HCT116 (cell line): Measurements from ENCODE around the gene HS3ST2. TPM values are rescaled to one million over a fixed set of nuclear protein-coding genes. Genes with fewer than 3 reads are reported as not detected.

Source experiments
- ATAC-seq: fragments of 200-7000 bp; cut with Tn5 transposase; 2 replicates; pipeline ENCODE4 v1.9.1; 2020; ENCODE audit warnings: mild to moderate bottlenecking, moderate library complexity
- BruUV-seq: library from RNA; stranded (reverse); fragments of 400-500 nt; replicated peaks from 2 replicates; lab custom pipeline; 2021; lab: Mats Ljungman, UMichigan
- CTCF ChIA-PET: fragments of 300-600 bp; sonication (Branson Sonifier 250); formaldehyde crosslinking; loops from one replicate; lab custom pipeline; 2021; ENCODE audit warnings: antibody characterized with exemption; lab: Charles Lee
- POLR2A ChIA-PET: fragments of 300-600, 350-600 bp; sonication (Branson Sonifier 250); formaldehyde crosslinking; loops from one replicate; lab custom pipeline; 2021; ENCODE audit warnings: antibody characterized with exemption; lab: Charles Lee
- RAD21 ChIA-PET, 2 experiments: fragments of 300-600 bp; sonication (Branson Sonifier 250); formaldehyde crosslinking; loops; one replicate each; lab custom pipeline; 2023; ENCODE audit warnings: low total read pairs in 2 of 2; ENCODE audit not compliant: uncharacterized antibody in 2 of 2, unreplicated experiment in 2 of 2, low non-redundant PET in 1 of 2; lab: Charles Lee
- DNase-seq: peaks from one replicate; pipeline ENCODE4 v3.0.0-alpha.2; 2010; ENCODE audit warnings: low read depth, low spot score
- H2AFZ ChIP-seq: fragments of 200-600 bp; shearing (Covaris generic), sonication (generic); 2 replicates; pipeline ENCODE4 v1.6.1; 2017; ENCODE audit warnings: low read depth, mixed run types, mixed read lengths, antibody characterized with exemption, low read length; ENCODE audit not compliant: poor library complexity, severe bottlenecking
- H3K27ac ChIP-seq: 2 replicates; pipeline ENCODE4 v1.5.1; 2012; ENCODE audit warnings: low read depth, low read length
- H3K27me3 ChIP-seq: fragments of 200-600 bp; sonication (generic); 2 replicates; pipeline ENCODE4 v1.6.1; 2016; ENCODE audit warnings: mixed run types, low read length, mixed read lengths; ENCODE audit not compliant: insufficient read depth
- H3K36me3 ChIP-seq, 2 experiments: fragments of 200-500 bp in 1 of 2; fragments of 200-600 bp in 1 of 2; sonication (Bioruptor generic) in 1 of 2; sonication (generic) in 1 of 2; 2 replicates each; pipeline versions ENCODE4 v1.5.1 to v1.6.1; 2014 to 2016; ENCODE audit warnings: low read length in 2 of 2, inconsistent platforms in 1 of 2, mixed read lengths in 1 of 2, mixed run types in 1 of 2; ENCODE audit not compliant: insufficient read depth in 2 of 2, control insufficient read depth in 1 of 2
- H3K4me1 ChIP-seq, 2 experiments: fragments of 200-600 bp in 1 of 2; sonication (generic) in 1 of 2; 2 replicates each; pipeline versions ENCODE4 v1.5.1 to v1.6.1; 2012 to 2017; ENCODE audit warnings: low read length in 2 of 2, inconsistent platforms in 1 of 2, mild to moderate bottlenecking in 1 of 2, mixed read lengths in 1 of 2, mixed run types in 1 of 2, moderate library complexity in 1 of 2; ENCODE audit not compliant: insufficient read depth in 2 of 2, control insufficient read depth in 1 of 2
- H3K4me2 ChIP-seq: fragments of 200-600 bp; sonication (generic); 2 replicates; pipeline ENCODE4 v1.6.1; 2017; ENCODE audit warnings: mixed run types, low read length, mixed read lengths
- H3K4me3 ChIP-seq, 2 experiments: fragments of 200-600 bp in 1 of 2; sonication (generic) in 1 of 2; replicated peaks in 1 of 2; 2 replicates each; pipeline ENCODE4 v1.5.1; 2011 to 2016; ENCODE audit warnings: low read length in 2 of 2, control low read depth in 1 of 2, low read depth in 1 of 2, mild to moderate bottlenecking in 1 of 2, mixed read lengths in 1 of 2, mixed run types in 1 of 2
- H3K79me2 ChIP-seq: fragments of 200-600 bp; sonication (generic); 2 replicates; pipeline ENCODE4 v1.6.1; 2017; ENCODE audit warnings: mild to moderate bottlenecking, mixed run types, low read length, moderate library complexity, mixed read lengths; ENCODE audit not compliant: insufficient read depth
- H3K9ac ChIP-seq: fragments of 200-600 bp; sonication (generic); 2 replicates; pipeline ENCODE4 v1.6.1; 2016; ENCODE audit warnings: low read length, mixed read lengths
- H3K9me2 ChIP-seq: fragments of 200-600 bp; sonication (generic), shearing (Covaris generic); 2 replicates; pipeline ENCODE4 v1.6.1; 2017; ENCODE audit warnings: mixed run types, mild to moderate bottlenecking, moderate library complexity; ENCODE audit not compliant: insufficient read depth
- H3K9me3 ChIP-seq, 2 experiments: fragments of 200-500 bp in 1 of 2; fragments of 200-600 bp in 1 of 2; sonication (Bioruptor generic) in 1 of 2; sonication (generic) in 1 of 2; 2 replicates each; pipeline ENCODE4 v1.6.1; 2014 to 2017; ENCODE audit warnings: low read length in 2 of 2, mixed read lengths in 2 of 2, inconsistent platforms in 1 of 2, low read depth in 1 of 2, mild to moderate bottlenecking in 1 of 2, mixed run types in 1 of 2, moderate library complexity in 1 of 2; ENCODE audit not compliant: control insufficient read depth in 1 of 2, insufficient read depth in 1 of 2
- H4K20me1 ChIP-seq: fragments of 200-600 bp; sonication (generic), shearing (Covaris generic); 2 replicates; pipeline ENCODE4 v1.6.1; 2017; ENCODE audit warnings: mixed run types, mild to moderate bottlenecking, moderate library complexity; ENCODE audit not compliant: insufficient read depth
- ATF3 ChIP-seq: IDR thresholded peaks from 2 replicates; pipeline ENCODE4 v1.6.1; 2012
- CTCF ChIP-seq, 3 experiments: fragments of 200-600 bp in 1 of 3; sonication (generic) in 1 of 3; IDR thresholded peaks in 2 of 3; conservative IDR thresholded peaks in 1 of 3; 2 replicates each; pipeline ENCODE4 v1.5.1; 2012 to 2017; ENCODE audit warnings: low read depth in 2 of 3, low read length in 2 of 3, antibody characterized with exemption in 1 of 3, borderline replicate concordance in 1 of 3, control low read depth in 1 of 3, mild to moderate bottlenecking in 1 of 3, mixed read lengths in 1 of 3, mixed run types in 1 of 3, moderate library complexity in 1 of 3; ENCODE audit not compliant: insufficient read depth in 1 of 3
- JUND ChIP-seq: IDR thresholded peaks from 2 replicates; pipeline ENCODE4 v1.6.1; 2012
- YY1 ChIP-seq: IDR thresholded peaks from 2 replicates; pipeline ENCODE4 v1.6.1; 2011; ENCODE audit warnings: low read length, low read depth, moderate library complexity, mild to moderate bottlenecking; ENCODE audit not compliant: insufficient replicate concordance; ENCODE audit errors: extremely low read depth
- ZNF274 ChIP-seq: fragments of 200-500 bp; sonication (Bioruptor generic); IDR thresholded peaks from 2 replicates; pipeline ENCODE4 v1.6.1; 2014; ENCODE audit warnings: mild to moderate bottlenecking, low read depth, low read length, inconsistent platforms
- intact Hi-C: fragments of 100-400 bp; cut with micrococcal nuclease; formaldehyde crosslinking; loops from 2 replicates; pipeline ENCODE4 v1.10.0; 2022
- total RNA-seq: library from RNA; stranded (reverse); gene quantifications from one replicate; pipeline ENCODE4 v1.2.1, GENCODE V29; 2021; ENCODE audit not compliant: unreplicated experiment

HS3ST2 gene
- total RNA-seq, 1 experiment from 2014 or later, result not detected

- H2AFZ ChIP-seq, result no peak overlapping the region
- ATAC-seq, result no peak
- CTCF ChIA-PET, result no interaction called here
- H3K27me3 ChIP-seq, result peaks cover 4% of the 10 kb centered on the region; the same call in 1 of the 2 replicates
- no peak overlapping the region for H3K4me2 ChIP-seq
- no peak overlapping the region for H3K9ac ChIP-seq
- BruUV-seq, result no TSS peak
- H4K20me1 ChIP-seq, result no peaks in the 10 kb centered on the region
- RAD21 ChIA-PET, result no interaction called here
- no peak overlapping the region for H3K27ac ChIP-seq
- intact Hi-C loops, result no loop called here
- no peaks in the 10 kb centered on the region for H3K36me3 ChIP-seq
- H3K9me3 ChIP-seq, result no peaks in the 10 kb centered on the region
- TF ChIP-seq ZNF274 (no peak), CTCF (IDR thresholded peaks at IDR 0.05 in 2 of 3, conservative IDR thresholded peaks at IDR 0.05 in 1 of 3; ENCODE audit: borderline replicate concordance in 1 of 3, insufficient read depth in 1 of 3, low read depth in 2 of 3, low read length in 2 of 3) (no peak), YY1 (no peak)
- H3K4me3 ChIP-seq, result no peak overlapping the region
- H3K4me1 ChIP-seq, result no peaks in the 10 kb centered on the region
- POLR2A ChIA-PET, result no interaction called here
- no peaks in the 10 kb centered on the region for H3K79me2 ChIP-seq
- H3K9me2 ChIP-seq, result no peaks in the 10 kb centered on the region
- DNase-seq, result no peak
Measured at GRCh38 chr16:22782314-22782713, 31.6 kb upstream of the HS3ST2 start.

- no peaks in the 10 kb centered on the region for H4K20me1 ChIP-seq
- H3K4me2 ChIP-seq, result no peak overlapping the region
- intact Hi-C loops, result no loop called here
- ChIA-PET CTCF (no interaction called here), POLR2A (no interaction called here), RAD21 (no interaction called here)
- BruUV-seq, result no TSS peak
- H3K36me3 ChIP-seq, result no peaks in the 10 kb centered on the region
- H2AFZ ChIP-seq, result no peak overlapping the region
- H3K27me3 ChIP-seq, result peaks cover 4% of the 10 kb centered on the region; the same call in 1 of the 2 replicates
- no peak for ATAC-seq
- DNase-seq, result no peak
- H3K9me2 ChIP-seq, result no peaks in the 10 kb centered on the region
- no peak overlapping the region for H3K4me3 ChIP-seq
- H3K9me3 ChIP-seq, result no peaks in the 10 kb centered on the region
- H3K9ac ChIP-seq, result no peak overlapping the region
- no peaks in the 10 kb centered on the region for H3K79me2 ChIP-seq
- TF ChIP-seq YY1 (no peak), JUND (no peak), ATF3 (no peak), ZNF274 (no peak)
- H3K27ac ChIP-seq, result no peak overlapping the region
- no peaks in the 10 kb centered on the region for H3K4me1 ChIP-seq
Measured at GRCh38 chr16:22784690-22785214, 29.2 kb upstream of the HS3ST2 start.
